ENCODE results near the gene SLC2A4RG.
A peak's percentile ranks its signal among the peaks of the same experiment; 100 is the strongest.

Gene SLC2A4RG

DNA sequence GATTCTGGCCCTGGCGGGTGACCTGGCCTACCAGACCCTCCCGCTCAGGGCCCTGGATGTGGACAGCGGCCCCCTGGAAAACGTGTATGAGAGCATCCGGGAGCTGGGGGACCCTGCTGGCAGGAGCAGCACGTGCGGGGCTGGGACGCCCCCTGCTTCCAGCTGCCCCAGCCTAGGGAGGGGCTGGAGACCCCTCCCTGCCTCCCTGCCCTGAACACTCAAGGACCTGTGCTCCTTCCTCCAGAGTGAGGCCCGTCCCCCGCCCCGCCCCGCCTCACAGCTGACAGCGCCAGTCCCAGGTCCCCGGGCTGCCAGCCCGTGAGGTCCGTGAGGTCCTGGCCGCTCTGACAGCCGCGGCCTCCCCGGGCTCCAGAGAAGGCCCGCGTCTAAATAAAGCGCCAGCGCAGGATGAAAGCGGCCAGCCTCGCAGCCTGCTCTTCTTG is 868 bp upstream of the SLC2A4RG start:
- no peaks in the 10 kb centered on the region for H3K9me3 ChIP-seq (replicated peaks; ENCODE audit: low read length)
- H3K4me3 ChIP-seq (ENCODE audit: low read length): no peak overlapping the region
- peaks cover 38% of the 10 kb centered on the region for H3K36me3 ChIP-seq (ENCODE audit: insufficient read depth, low read length)
- no peaks in the 10 kb centered on the region for H3K27me3 ChIP-seq (ENCODE audit: control insufficient read depth, insufficient read depth, low read length)
- H3K4me2 ChIP-seq (ENCODE audit: low read length): peak overlapping the region; percentile 87
- peaks cover 17% of the 10 kb centered on the region for H3K4me1 ChIP-seq (ENCODE audit: control insufficient read depth, insufficient read depth, low read length)
- no peak overlapping the region for H3K9ac ChIP-seq (ENCODE audit: low read depth, low read length)

DNA sequence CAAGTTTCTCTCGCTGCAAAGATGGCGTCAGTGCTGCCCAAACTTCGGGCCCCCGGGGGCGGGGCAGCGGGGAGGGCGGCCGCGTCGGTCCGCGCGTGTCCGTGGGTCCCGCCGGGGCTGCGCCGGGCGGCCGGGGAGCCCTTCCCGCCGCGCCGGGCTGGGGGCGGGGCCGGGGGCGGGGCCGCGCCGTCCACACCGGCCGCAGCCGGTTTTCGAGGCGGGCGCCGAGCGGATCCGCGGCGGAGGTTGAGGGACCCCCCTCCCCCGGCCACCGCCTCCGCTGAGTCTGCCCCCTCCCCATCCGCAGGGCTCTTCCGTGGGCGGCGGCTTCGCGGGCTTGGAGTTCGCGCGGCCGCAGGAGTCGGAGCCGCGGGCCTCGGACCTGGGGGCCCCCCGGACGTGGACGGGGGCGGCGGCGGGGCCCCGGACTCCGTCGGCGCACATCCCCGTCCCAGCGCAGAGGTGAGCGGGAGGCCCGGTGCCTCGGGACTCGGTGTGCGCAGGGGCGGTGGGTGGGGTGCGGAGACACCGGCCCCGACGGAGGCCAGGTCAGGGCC is 572 bp downstream of the SLC2A4RG start:
- Histone ChIP-seq H3K4me1 (ENCODE audit: control insufficient read depth, insufficient read depth, low read length) (peaks cover 17% of the 10 kb centered on the region), H3K4me3 (ENCODE audit: low read length) (peak overlapping the region; percentile 90), H3K9me3 (replicated peaks; ENCODE audit: low read length) (no peaks in the 10 kb centered on the region), H3K27me3 (ENCODE audit: control insufficient read depth, insufficient read depth, low read length) (no peaks in the 10 kb centered on the region), H3K36me3 (ENCODE audit: insufficient read depth, low read length) (peaks cover 30% of the 10 kb centered on the region), H3K4me2 (ENCODE audit: low read length) (peak overlapping the region; percentile 100), H3K9ac (ENCODE audit: low read depth, low read length) (peak overlapping the region; percentile 89)

DNA sequence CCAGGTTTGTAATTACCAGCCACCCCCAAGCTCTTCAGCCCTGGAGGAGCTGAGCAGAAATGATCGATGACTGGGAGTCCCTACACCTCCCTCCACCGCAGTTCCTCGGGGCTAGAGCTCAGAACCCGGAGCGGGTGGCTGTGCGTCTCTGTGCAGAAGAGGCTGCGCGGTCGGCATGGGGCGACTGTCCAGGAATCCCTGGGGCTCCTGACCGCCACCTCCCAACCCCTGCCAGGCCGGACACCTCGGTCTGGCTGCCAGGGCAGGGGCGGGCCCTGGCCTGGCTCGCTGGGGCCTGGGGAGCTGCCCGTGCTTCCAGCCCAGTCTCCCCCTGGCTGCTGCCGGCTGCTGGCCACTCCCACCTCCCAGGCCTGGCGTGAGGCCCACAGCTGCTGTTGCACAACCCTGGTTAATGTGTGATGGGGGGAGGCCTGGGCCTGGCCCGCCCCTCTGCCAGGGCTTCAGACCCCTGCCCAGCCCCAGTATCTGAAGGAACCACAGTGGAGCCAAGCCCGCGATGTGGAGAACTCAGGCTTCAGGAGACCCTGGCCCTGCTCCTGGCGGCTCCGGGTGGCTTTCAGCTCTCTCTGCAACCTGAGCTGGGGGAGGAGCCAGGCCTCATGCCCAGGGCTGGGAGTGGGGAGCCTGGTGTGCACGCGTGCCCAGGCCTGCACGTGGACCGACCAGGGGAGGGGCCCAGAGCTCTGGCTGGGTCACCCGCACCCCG is 1.2 kb downstream of the SLC2A4RG start:
- peaks cover 27% of the 10 kb centered on the region for H3K36me3 ChIP-seq (ENCODE audit: insufficient read depth, low read length)
- H3K4me2 ChIP-seq (ENCODE audit: low read length): peak overlapping the region; percentile 100
- no peaks in the 10 kb centered on the region for H3K9me3 ChIP-seq (replicated peaks; ENCODE audit: low read length)
- no peaks in the 10 kb centered on the region for H3K27me3 ChIP-seq (ENCODE audit: control insufficient read depth, insufficient read depth, low read length)
- peaks cover 17% of the 10 kb centered on the region for H3K4me1 ChIP-seq (ENCODE audit: control insufficient read depth, insufficient read depth, low read length)
- H3K9ac ChIP-seq (ENCODE audit: low read depth, low read length): peak overlapping the region; percentile 89
- H3K4me3 ChIP-seq (ENCODE audit: low read length): peak overlapping the region; percentile 90

DNA sequence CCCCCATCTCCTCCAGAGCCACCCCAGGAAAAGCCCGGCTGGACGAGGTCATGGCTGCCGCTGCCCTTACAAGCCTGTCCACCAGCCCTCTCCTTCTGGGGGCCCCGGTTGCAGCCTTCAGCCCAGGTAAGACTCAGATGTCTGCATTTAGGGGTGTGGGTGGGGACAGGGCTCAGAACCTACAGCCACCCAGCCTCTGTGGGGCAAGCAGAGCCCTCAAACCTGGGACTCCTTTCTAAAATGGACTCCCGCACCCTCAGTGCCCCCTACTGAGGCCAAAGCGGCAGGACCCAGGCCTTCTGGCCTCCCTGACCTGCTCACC is 1.7 kb downstream of the SLC2A4RG start:
- Histone ChIP-seq H3K27me3 (ENCODE audit: control insufficient read depth, insufficient read depth, low read length) (no peaks in the 10 kb centered on the region), H3K4me3 (ENCODE audit: low read length) (peak overlapping the region; percentile 90), H3K36me3 (ENCODE audit: insufficient read depth, low read length) (peaks cover 24% of the 10 kb centered on the region), H3K4me1 (ENCODE audit: control insufficient read depth, insufficient read depth, low read length) (peaks cover 17% of the 10 kb centered on the region), H3K9ac (ENCODE audit: low read depth, low read length) (peak overlapping the region; percentile 89), H3K4me2 (ENCODE audit: low read length) (peak overlapping the region; percentile 100), H3K9me3 (replicated peaks; ENCODE audit: low read length) (no peaks in the 10 kb centered on the region)

DNA sequence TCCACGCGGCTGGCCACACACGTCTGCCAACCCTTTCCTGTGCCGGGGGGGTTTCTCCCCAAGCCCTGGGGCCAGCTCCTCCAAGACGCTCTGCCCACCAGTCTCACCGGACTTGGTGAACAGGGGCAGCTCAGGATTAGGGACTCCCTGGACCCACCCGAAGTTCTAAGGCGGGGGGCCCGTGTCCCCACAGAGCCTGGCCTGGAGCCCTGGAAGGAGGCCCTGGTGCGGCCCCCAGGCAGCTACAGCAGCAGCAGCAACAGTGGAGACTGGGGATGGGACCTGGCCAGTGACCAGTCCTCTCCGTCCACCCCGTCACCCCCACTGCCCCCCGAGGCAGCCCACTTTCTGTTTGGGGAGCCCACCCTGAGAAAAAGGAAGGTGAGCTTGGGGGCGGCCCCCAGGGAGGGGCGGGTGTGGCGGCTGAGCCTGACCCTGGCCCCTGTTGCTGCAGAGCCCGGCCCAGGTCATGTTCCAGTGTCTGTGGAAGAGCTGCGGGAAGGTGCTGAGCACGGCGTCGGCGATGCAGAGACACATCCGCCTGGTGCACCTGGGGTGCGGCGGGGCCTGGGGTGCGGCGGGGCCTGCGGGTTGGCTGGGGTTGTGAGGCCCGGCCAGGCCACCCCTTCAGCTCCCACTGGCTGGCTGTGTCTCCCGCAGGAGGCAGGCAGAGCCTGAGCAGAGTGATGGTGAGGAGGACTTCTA is 2.3 kb downstream of the SLC2A4RG start:
- Histone ChIP-seq H3K4me1 (ENCODE audit: control insufficient read depth, insufficient read depth, low read length) (peaks cover 17% of the 10 kb centered on the region), H3K4me2 (ENCODE audit: low read length) (peak overlapping the region; percentile 100), H3K9me3 (replicated peaks; ENCODE audit: low read length) (no peaks in the 10 kb centered on the region), H3K9ac (ENCODE audit: low read depth, low read length) (peak overlapping the region; percentile 89), H3K27me3 (ENCODE audit: control insufficient read depth, insufficient read depth, low read length) (no peaks in the 10 kb centered on the region), H3K4me3 (ENCODE audit: low read length) (peak overlapping the region; percentile 90), H3K36me3 (ENCODE audit: insufficient read depth, low read length) (peaks cover 22% of the 10 kb centered on the region)

DNA sequence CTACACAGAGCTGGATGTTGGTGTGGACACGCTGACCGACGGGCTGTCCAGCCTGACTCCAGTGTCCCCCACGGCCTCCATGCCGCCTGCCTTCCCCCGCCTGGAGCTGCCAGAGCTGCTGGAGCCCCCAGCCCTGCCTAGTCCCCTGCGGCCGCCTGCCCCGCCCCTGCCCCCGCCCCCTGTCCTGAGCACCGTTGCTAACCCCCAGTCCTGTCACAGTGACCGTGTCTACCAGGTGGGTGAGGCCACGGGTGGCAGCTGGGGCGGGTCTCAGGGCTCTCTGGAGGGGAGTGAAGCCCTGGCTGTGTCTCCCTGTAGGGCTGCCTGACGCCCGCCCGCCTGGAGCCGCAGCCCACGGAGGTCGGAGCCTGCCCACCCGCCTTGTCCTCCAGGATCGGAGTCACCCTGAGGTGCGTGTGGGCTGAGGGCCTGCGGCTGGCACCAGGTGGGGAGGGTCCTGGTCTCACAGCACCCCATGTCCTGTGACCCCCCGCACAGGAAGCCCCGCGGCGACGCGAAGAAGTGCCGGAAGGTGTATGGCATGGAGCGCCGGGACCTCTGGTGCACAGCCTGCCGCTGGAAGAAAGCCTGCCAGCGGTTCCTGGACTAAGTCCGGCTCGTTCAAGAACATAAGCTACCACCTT is 2.9 kb downstream of the SLC2A4RG start:
- Histone ChIP-seq H3K4me1 (ENCODE audit: control insufficient read depth, insufficient read depth, low read length) (peaks cover 17% of the 10 kb centered on the region), H3K36me3 (ENCODE audit: insufficient read depth, low read length) (peaks cover 17% of the 10 kb centered on the region), H3K9me3 (replicated peaks; ENCODE audit: low read length) (no peaks in the 10 kb centered on the region), H3K4me2 (ENCODE audit: low read length) (no peak overlapping the region), H3K27me3 (ENCODE audit: control insufficient read depth, insufficient read depth, low read length) (no peaks in the 10 kb centered on the region), H3K4me3 (ENCODE audit: low read length) (no peak overlapping the region), H3K9ac (ENCODE audit: low read depth, low read length) (no peak overlapping the region)

DNA sequence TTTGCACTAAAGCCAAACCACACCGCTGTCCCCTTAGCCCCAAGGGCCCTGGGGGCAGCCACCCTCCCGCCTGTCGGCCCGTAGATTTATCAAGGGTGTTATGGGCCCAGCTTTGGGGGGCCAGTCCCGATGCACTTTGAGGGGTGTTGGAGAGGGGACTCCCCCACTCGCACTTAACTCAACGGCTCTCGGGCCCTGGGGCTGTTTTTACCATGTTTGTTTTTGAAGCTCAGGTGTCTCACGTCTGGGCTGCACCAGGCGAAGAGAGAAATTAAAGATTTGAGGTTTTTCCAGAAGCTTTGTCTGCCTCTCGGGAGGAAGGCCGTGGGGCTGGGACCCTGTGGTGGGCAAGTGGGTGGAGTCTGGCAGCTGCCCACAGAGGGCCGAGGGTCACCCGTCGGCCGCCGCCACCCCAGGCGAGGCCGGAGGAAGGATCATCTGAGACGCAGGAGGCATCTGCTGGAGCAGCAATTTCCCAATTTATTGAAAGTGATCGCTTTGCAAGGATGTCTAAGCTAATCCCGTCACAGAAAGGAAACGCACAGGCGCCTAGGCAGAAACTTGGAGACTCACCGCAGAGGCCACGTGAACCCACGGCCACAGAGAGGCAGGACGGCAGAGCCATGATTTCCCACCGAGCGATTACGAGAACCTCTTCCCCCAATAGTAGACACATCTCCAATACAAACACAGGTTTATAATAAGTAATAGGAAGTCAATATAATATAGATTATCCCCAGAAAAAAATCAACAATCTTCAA is 3.8 kb downstream of the SLC2A4RG start:
- peaks cover 17% of the 10 kb centered on the region for H3K4me1 ChIP-seq (ENCODE audit: control insufficient read depth, insufficient read depth, low read length)
- H3K36me3 ChIP-seq (ENCODE audit: insufficient read depth, low read length): peaks cover 17% of the 10 kb centered on the region
- no peak overlapping the region for H3K4me3 ChIP-seq (ENCODE audit: low read length)
- H3K9me3 ChIP-seq (replicated peaks; ENCODE audit: low read length): no peaks in the 10 kb centered on the region
- no peaks in the 10 kb centered on the region for H3K27me3 ChIP-seq (ENCODE audit: control insufficient read depth, insufficient read depth, low read length)
- no peak overlapping the region for H3K9ac ChIP-seq (ENCODE audit: low read depth, low read length)
- no peak overlapping the region for H3K4me2 ChIP-seq (ENCODE audit: low read length)

DNA sequence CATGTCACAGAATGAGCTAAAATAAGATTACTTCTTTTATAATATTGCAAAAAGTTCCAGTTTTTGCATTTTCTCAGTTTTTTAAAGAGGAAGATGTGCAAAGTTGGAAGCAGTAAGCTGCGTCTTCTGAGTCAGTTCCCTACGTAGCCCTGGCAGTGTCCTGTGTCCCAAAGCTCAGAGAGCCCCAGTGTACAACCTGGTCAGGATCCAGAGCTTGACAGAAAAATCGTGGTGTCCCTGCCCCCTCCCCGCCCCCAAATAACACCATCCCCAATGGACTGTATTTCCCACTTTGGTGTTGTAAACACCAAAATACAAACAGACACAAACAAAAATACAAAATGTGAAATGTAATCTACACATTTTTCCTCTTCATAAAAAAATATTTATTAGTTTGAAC is 4.6 kb downstream of the SLC2A4RG start:
- Histone ChIP-seq H3K4me1 (ENCODE audit: control insufficient read depth, insufficient read depth, low read length) (peaks cover 15% of the 10 kb centered on the region), H3K4me2 (ENCODE audit: low read length) (no peak overlapping the region), H3K9ac (ENCODE audit: low read depth, low read length) (no peak overlapping the region), H3K4me3 (ENCODE audit: low read length) (no peak overlapping the region), H3K36me3 (ENCODE audit: insufficient read depth, low read length) (peaks cover 17% of the 10 kb centered on the region), H3K9me3 (replicated peaks; ENCODE audit: low read length) (no peaks in the 10 kb centered on the region), H3K27me3 (ENCODE audit: control insufficient read depth, insufficient read depth, low read length) (no peaks in the 10 kb centered on the region)

DNA sequence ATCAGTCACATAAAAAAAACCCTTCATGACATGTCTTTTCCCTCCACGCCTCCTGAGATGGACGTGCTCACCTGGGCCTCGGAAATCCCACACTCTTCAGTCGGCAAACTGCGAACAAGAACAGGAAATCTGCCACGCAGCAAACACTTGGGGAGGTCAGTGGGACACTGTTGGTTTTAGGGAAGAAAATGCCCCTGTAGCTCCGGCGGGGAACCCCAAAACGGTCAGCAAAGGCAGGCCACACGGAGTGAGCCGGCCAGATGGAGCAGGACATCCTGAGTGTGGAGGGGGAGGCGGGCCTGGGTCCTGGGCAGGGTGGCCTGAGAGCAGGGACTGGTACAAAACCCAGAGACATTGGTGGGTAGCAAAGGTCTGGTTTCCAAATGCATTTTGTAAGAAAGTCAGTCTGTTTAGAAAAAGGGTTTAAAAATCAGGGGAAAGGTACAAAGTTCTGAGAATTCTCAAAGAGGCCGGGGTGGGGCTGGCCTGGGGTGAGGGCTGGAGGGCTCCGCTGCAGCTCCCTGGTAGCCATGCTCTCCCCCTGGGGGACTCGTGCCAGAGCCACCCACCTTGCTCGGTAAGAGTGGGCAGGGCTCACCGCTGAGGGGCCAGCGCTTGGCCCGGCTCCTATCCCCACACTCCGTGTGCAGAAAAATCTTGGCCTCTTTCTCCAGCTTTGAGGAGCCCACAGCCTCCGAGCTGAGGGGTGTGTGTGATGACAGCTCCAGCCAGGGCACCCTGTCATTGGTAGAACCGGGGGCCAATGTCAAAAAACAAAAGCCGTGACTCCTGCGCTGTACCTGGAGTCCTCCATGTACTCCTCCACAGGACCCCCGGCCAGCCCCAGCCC is 5.2 kb downstream of the SLC2A4RG start:
- H3K9me3 ChIP-seq (replicated peaks; ENCODE audit: low read length): no peaks in the 10 kb centered on the region
- H3K4me3 ChIP-seq (ENCODE audit: low read length): no peak overlapping the region
- H3K36me3 ChIP-seq (ENCODE audit: insufficient read depth, low read length): peaks cover 17% of the 10 kb centered on the region
- H3K4me2 ChIP-seq (ENCODE audit: low read length): no peak overlapping the region
- no peak overlapping the region for H3K9ac ChIP-seq (ENCODE audit: low read depth, low read length)
- H3K27me3 ChIP-seq (ENCODE audit: control insufficient read depth, insufficient read depth, low read length): no peaks in the 10 kb centered on the region
- peaks cover 12% of the 10 kb centered on the region for H3K4me1 ChIP-seq (ENCODE audit: control insufficient read depth, insufficient read depth, low read length)

DNA sequence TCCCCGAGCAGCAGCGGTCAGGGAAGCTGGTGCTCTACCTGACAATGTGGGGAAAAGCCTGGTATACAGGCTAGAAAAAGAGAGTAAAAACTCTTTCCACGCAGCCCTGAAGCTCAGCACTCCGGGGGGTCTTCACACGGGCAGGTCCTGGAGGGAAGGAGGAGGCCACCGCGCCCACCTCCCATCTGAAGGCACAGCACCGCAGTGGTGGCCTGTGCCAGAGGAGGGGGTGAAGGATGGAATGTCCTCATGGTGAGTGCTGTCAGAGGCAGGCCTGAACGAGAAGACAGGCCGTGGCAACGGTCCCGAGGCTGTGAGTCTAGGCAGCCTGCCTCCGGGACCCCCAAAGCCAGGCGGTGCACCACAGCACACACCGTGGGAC is 5.8 kb downstream of the SLC2A4RG start:
- Histone ChIP-seq H3K4me2 (ENCODE audit: low read length) (no peak overlapping the region), H3K4me3 (ENCODE audit: low read length) (no peak overlapping the region), H3K9me3 (replicated peaks; ENCODE audit: low read length) (no peaks in the 10 kb centered on the region), H3K36me3 (ENCODE audit: insufficient read depth, low read length) (peaks cover 17% of the 10 kb centered on the region), H3K4me1 (ENCODE audit: control insufficient read depth, insufficient read depth, low read length) (peaks cover 12% of the 10 kb centered on the region), H3K9ac (ENCODE audit: low read depth, low read length) (no peak overlapping the region), H3K27me3 (ENCODE audit: control insufficient read depth, insufficient read depth, low read length) (no peaks in the 10 kb centered on the region)
